Endothelial cell of umbilical vein (primary cell): ENCODE results near the gene ZNF503. TPM values are rescaled to one million over a fixed set of nuclear protein-coding genes. Genes with fewer than 3 reads are reported as not detected.

ENCODE experiments used
- BruUV-seq: library from RNA; stranded (reverse); fragments of 400-500 nt; replicated peaks from 2 replicates; lab custom pipeline; 2021; lab: Mats Ljungman, UMichigan
- CTCF ChIA-PET: fragments of 300-600, 350-600 bp; sonication (Branson Sonifier 250); formaldehyde crosslinking; loops from one replicate; lab custom pipeline; 2021; ENCODE audit warnings: antibody characterized with exemption, inconsistent platforms; lab: Charles Lee
- POLR2A ChIA-PET: fragments of 300-600, 350-600 bp; sonication (Branson Sonifier 250); formaldehyde crosslinking; loops from one replicate; lab custom pipeline; 2021; ENCODE audit warnings: antibody characterized with exemption, inconsistent platforms; lab: Charles Lee
- DNase-seq: peaks from one replicate; pipeline ENCODE4 v3.0.0-alpha.2; 2011; ENCODE audit warnings: low read depth, low spot score
- FAIRE-seq: peaks from 2 replicates; lab custom pipeline; 2011; peaks lifted over from hg19 to GRCh38; lab: Jason Lieb, UNC
- H2AFZ ChIP-seq: 2 replicates; pipeline ENCODE4 v1.6.0; 2012; ENCODE audit warnings: low read depth, low read length, control low read depth, inconsistent platforms
- H3K27ac ChIP-seq: 2 replicates; pipeline ENCODE4 v1.5.1; 2011; ENCODE audit warnings: low read depth, mild to moderate bottlenecking, control low read depth, low read length, moderate library complexity; ENCODE audit not compliant: insufficient read depth
- H3K27me3 ChIP-seq, 2 experiments: 2 replicates each; pipeline versions ENCODE4 v1.6.0 to v1.6.1; 2011; ENCODE audit warnings: low read length in 2 of 2, mixed read lengths in 1 of 2; ENCODE audit not compliant: control insufficient read depth in 2 of 2, insufficient read depth in 2 of 2
- H3K36me3 ChIP-seq, 2 experiments: 2 replicates in 1 of 2; 3 replicates in 1 of 2; pipeline ENCODE4 v1.5.1; 2011; ENCODE audit warnings: low read length in 2 of 2, mild to moderate bottlenecking in 1 of 2, moderate library complexity in 1 of 2; ENCODE audit not compliant: control insufficient read depth in 2 of 2, insufficient read depth in 2 of 2; ENCODE audit errors: extremely low read depth in 1 of 2
- H3K4me1 ChIP-seq: 3 replicates; pipeline ENCODE4 v1.5.1; 2011; ENCODE audit warnings: mild to moderate bottlenecking, low read length; ENCODE audit not compliant: control insufficient read depth, insufficient read depth; ENCODE audit errors: extremely low read depth
- H3K4me2 ChIP-seq: 2 replicates; pipeline ENCODE4 v1.6.1; 2011; ENCODE audit warnings: low read length, control low read depth, mixed read lengths; ENCODE audit not compliant: insufficient read depth
- H3K4me3 ChIP-seq, 3 experiments: fragments of 200-600 bp in 1 of 3; sonication (generic), shearing (Covaris generic) in 1 of 3; replicated peaks in 1 of 3; 2 replicates each; pipeline ENCODE4 v1.5.1; 2011 to 2016; ENCODE audit warnings: control low read depth in 3 of 3, low read length in 3 of 3, mild to moderate bottlenecking in 2 of 3, inconsistent platforms in 1 of 3, low read depth in 1 of 3, moderate library complexity in 1 of 3; ENCODE audit not compliant: insufficient read depth in 1 of 3
- H3K79me2 ChIP-seq: 2 replicates; pipeline ENCODE4 v1.6.0; 2012; ENCODE audit warnings: low read length, inconsistent platforms; ENCODE audit not compliant: control insufficient read depth, insufficient read depth
- H3K9ac ChIP-seq: replicated peaks from 2 replicates; pipeline ENCODE3; 2011; ENCODE audit warnings: low read length, control low read depth; ENCODE audit not compliant: insufficient read depth; ENCODE audit errors: extremely low read depth
- H3K9me1 ChIP-seq: replicated peaks from 3 replicates; pipeline ENCODE4 v1.6.0; 2011; ENCODE audit warnings: mild to moderate bottlenecking, low read length; ENCODE audit not compliant: control insufficient read depth, insufficient read depth; ENCODE audit errors: extremely low read depth
- H3K9me3 ChIP-seq: replicated peaks from 2 replicates; pipeline ENCODE4 v1.5.1; 2012; ENCODE audit warnings: low read length, inconsistent platforms; ENCODE audit not compliant: control insufficient read depth, insufficient read depth
- H4K20me1 ChIP-seq: replicated peaks from 2 replicates; pipeline ENCODE3; 2011; ENCODE audit warnings: mild to moderate bottlenecking, low read length; ENCODE audit not compliant: control insufficient read depth, insufficient read depth; ENCODE audit errors: extremely low read depth
- EZH2 ChIP-seq: IDR thresholded peaks from 2 replicates; pipeline ENCODE4 v1.6.1; 2012; ENCODE audit warnings: borderline replicate concordance, low read depth, mild to moderate bottlenecking, moderate library complexity, low read length, inconsistent platforms; ENCODE audit not compliant: severe bottlenecking
- FOS ChIP-seq: IDR thresholded peaks from 2 replicates; pipeline ENCODE4 v1.6.1; 2011; ENCODE audit warnings: mild to moderate bottlenecking, low read length, moderate library complexity, borderline replicate concordance; ENCODE audit not compliant: insufficient read depth
- GATA2 ChIP-seq: IDR thresholded peaks from 2 replicates; pipeline ENCODE4 v1.7.0; 2011; ENCODE audit warnings: low read depth, mild to moderate bottlenecking, moderate library complexity, mixed read lengths, low read length; ENCODE audit not compliant: insufficient read length, insufficient read depth
- JUN ChIP-seq: IDR thresholded peaks from 2 replicates; pipeline ENCODE4 v1.6.1; 2011; ENCODE audit warnings: borderline replicate concordance, low read depth; ENCODE audit not compliant: insufficient read length, insufficient read depth
- MYC ChIP-seq: IDR thresholded peaks from one replicate; pipeline ENCODE4 v1.6.1; 2011; ENCODE audit warnings: mild to moderate bottlenecking, low read depth, low read length
- POLR2A ChIP-seq: IDR thresholded peaks from 2 replicates; pipeline ENCODE4 v1.6.1; 2012; ENCODE audit warnings: low read depth, mild to moderate bottlenecking, control low read depth, low read length
- POLR2AphosphoS5 ChIP-seq: IDR thresholded peaks from 2 replicates; pipeline ENCODE4 v1.6.1; 2012; ENCODE audit warnings: low read depth, mild to moderate bottlenecking, control low read depth, low read length, moderate library complexity; ENCODE audit not compliant: insufficient read depth
- dilution Hi-C: fragments of 300-500 bp; cut with MboI; formaldehyde crosslinking; loops from one replicate; pipeline ENCODE4 v1.15.0; 2019; ENCODE audit warnings: low sequenced_read_pairs; ENCODE audit not compliant: extremely low pct_ligation_motif_present
- intact Hi-C: fragments of 100-400 bp; cut with micrococcal nuclease; formaldehyde crosslinking; loops from one replicate; pipeline ENCODE4 v1.10.0; 2022
- polyA plus RNA-seq, 4 experiments: library from polyadenylated mRNA; depleted of rRNA in 3 of 4; stranded (reverse) in 3 of 4; unstranded in 1 of 4; fragments of >200 nt; gene quantifications; 2 replicates each; pipeline versions ENCODE4 v1.2.1 to v1.2.3, GENCODE V29; 2011 to 2012; ENCODE audit warnings: missing spikeins in 1 of 4
- total RNA-seq: library from RNA; stranded (reverse); gene quantifications from 2 replicates; pipeline ENCODE4 v1.2.3, GENCODE V29; 2021
- TF ChIP-seq, protein P1 (sequence below), 2 donors: IDR thresholded peaks; 1 replicate in 1 of 2; 2 replicates in 1 of 2; pipeline ENCODE4 v1.5.1; 2011; ENCODE audit warnings: low read length in 2 of 2, mild to moderate bottlenecking in 2 of 2, moderate library complexity in 2 of 2, control low read depth in 1 of 2, inconsistent platforms in 1 of 2, low read depth in 1 of 2; ENCODE audit not compliant: insufficient read depth in 1 of 2; ENCODE audit errors: extremely low read depth in 1 of 2
- TF ChIP-seq, protein P2 (sequence below): IDR thresholded peaks from 2 replicates; pipeline ENCODE4 v1.6.1; 2011; ENCODE audit not compliant: insufficient read depth, insufficient read length

Gene ZNF503
- total and polyA plus RNA-seq, 2 donors (not counting 3 experiments of a cell fraction or from before 2014, with no cell fraction given): 0.58 to 2.2 TPM

DNA sequence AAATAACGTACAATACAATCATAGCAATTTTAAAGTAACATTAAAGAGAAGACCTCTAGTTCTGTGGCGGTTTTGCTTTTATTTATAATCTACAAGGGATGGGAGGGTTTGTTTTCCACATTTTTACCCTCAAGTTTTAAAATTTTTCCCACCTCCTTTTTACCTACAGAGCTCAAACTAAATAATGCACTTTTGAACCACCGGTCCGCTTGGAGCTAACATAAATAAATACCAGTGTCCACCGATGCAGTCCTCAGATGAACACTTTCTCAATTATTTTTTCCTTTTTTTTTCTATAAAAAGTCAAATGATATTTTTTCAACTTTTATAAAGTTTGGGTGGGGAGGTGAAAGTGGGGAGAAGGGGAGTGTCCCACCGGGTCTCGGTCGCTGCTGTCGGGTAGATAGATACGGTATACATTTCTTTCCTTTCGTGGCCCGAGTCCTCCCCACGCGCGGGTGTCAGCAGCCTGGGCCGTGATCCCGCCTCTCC, 3.3 kb downstream of the ZNF503 start:
- no peak for TF ChIP-seq FOS
- no peak for TF ChIP-seq POLR2AphosphoS5
- TF ChIP-seq, protein P1, sequence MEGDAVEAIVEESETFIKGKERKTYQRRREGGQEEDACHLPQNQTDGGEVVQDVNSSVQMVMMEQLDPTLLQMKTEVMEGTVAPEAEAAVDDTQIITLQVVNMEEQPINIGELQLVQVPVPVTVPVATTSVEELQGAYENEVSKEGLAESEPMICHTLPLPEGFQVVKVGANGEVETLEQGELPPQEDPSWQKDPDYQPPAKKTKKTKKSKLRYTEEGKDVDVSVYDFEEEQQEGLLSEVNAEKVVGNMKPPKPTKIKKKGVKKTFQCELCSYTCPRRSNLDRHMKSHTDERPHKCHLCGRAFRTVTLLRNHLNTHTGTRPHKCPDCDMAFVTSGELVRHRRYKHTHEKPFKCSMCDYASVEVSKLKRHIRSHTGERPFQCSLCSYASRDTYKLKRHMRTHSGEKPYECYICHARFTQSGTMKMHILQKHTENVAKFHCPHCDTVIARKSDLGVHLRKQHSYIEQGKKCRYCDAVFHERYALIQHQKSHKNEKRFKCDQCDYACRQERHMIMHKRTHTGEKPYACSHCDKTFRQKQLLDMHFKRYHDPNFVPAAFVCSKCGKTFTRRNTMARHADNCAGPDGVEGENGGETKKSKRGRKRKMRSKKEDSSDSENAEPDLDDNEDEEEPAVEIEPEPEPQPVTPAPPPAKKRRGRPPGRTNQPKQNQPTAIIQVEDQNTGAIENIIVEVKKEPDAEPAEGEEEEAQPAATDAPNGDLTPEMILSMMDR (IDR thresholded peaks at IDR 0.05; ENCODE audit: extremely low read depth in 1 of 2, insufficient read depth in 1 of 2, low read depth in 1 of 2, low read length in 2 of 2): no peak
- TF ChIP-seq, protein P2, sequence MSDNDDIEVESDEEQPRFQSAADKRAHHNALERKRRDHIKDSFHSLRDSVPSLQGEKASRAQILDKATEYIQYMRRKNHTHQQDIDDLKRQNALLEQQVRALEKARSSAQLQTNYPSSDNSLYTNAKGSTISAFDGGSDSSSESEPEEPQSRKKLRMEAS: no peak
- no peak for TF ChIP-seq GATA2
- TF ChIP-seq POLR2A: no peak
- no peak for TF ChIP-seq MYC
- no peak for TF ChIP-seq EZH2
- no peak for TF ChIP-seq JUN
- no peak for FAIRE-seq
- no peak overlapping the region for H3K9ac ChIP-seq
- no peaks in the 10 kb centered on the region for H3K9me3 ChIP-seq
- H4K20me1 ChIP-seq: no peaks in the 10 kb centered on the region
- peak; percentile 9 for DNase-seq
- intact Hi-C loops (loop anchor here (5.0 kb wide), 2 partner anchors 166 to 1714 kb away; no protein-coding TSS in a partner anchor), dilution Hi-C loops (no loop called here)
- no TSS peak for BruUV-seq
- CTCF ChIA-PET: interaction anchor here (2.1 to 4.9 kb wide), 4 partner anchors 32 to 1148 kb away, joined by 9 to 70 read pairs (median 45); partner anchors contain the start of gene LRMDA
- H3K27me3 ChIP-seq: peaks cover 7 to 32% of the 10 kb centered on the region in 2 experiments
- H3K4me3 ChIP-seq: peak overlapping the region; percentile 5 to 77 (median 26)
- peak overlapping the region; percentile 60 for H3K4me2 ChIP-seq
- H3K9me1 ChIP-seq: no peaks in the 10 kb centered on the region
- H2AFZ ChIP-seq: peak overlapping the region; percentile 5
- peaks cover 40% of the 10 kb centered on the region for H3K4me1 ChIP-seq
- POLR2A ChIA-PET: no interaction called here
- H3K79me2 ChIP-seq: peaks cover 12% of the 10 kb centered on the region
- no peak overlapping the region for H3K27ac ChIP-seq
- H3K36me3 ChIP-seq: no peaks in the 10 kb centered on the region
